HG02840 (cell line): ENCODE results near the gene TSN.
"Not testable (repeated sequence)": the region's sequence is repeated elsewhere in the genome, so short reads cannot be mapped to it uniquely, and the experiment has no call there.

Experiments used
- ATAC-seq: cut with Tn5 transposase; IDR thresholded peaks from one replicate; pipeline ENCODE4 v1.9.1; 2021; ENCODE audit warnings: mild to moderate bottlenecking, moderate library complexity, moderate number of reproducible peaks; ENCODE audit not compliant: unreplicated experiment, low FRiP score

TSN gene

GRCh38 chr2:121794233-121794632, 38.8 kb downstream of the TSN start:
- no peak for ATAC-seq

GRCh38 chr2:121796239-121796638, 40.8 kb downstream of the TSN start:
- ATAC-seq, result no peak

- no peak for ATAC-seq
These were observed 43.2 kb downstream of the TSN start for GRCh38 chr2:121798617-121799016.

GRCh38 chr2:121801916-121802315, 46.5 kb downstream of the TSN start:
- no peak for ATAC-seq

- no peak for ATAC-seq
These were observed 48.1 kb downstream of the TSN start for GRCh38 chr2:121803503-121803902.

- no peak for ATAC-seq
These were observed 48.9 kb downstream of the TSN start for GRCh38 chr2:121804340-121804739.

- no peak for ATAC-seq
These were observed 49.7 kb downstream of the TSN start for GRCh38 chr2:121804997-121805765.

- ATAC-seq, result no peak
These were observed 50.3 kb downstream of the TSN start for GRCh38 chr2:121805766-121806143.

GRCh38 chr2:121807771-121808170, 52.3 kb downstream of the TSN start:
- ATAC-seq, result not testable (repeated sequence)

- no peak for ATAC-seq
These were observed 54.2 kb downstream of the TSN start for GRCh38 chr2:121809607-121810006.

GRCh38 chr2:121810959-121811853, 55.8 kb downstream of the TSN start:
- no peak for ATAC-seq

GRCh38 chr2:121813083-121813482, 57.6 kb downstream of the TSN start:
- not testable (repeated sequence) for ATAC-seq

GRCh38 chr2:121815216-121815615, 59.8 kb downstream of the TSN start:
- no peak for ATAC-seq

GRCh38 chr2:121816797-121817196, 61.3 kb downstream of the TSN start:
- no peak for ATAC-seq

- ATAC-seq, result not testable (repeated sequence)
These were observed 61.9 kb downstream of the TSN start for GRCh38 chr2:121817304-121817703.
